Peyer's patch (tissue), 4 donors: ENCODE measurements around the gene DENND1B. TPM values are rescaled to one million over a fixed set of nuclear protein-coding genes. Genes with fewer than 3 reads are reported as not detected.
"Not testable (repeated sequence)": the region's sequence is repeated elsewhere in the genome, so short reads cannot be mapped to it uniquely, and the experiment has no call there.

Experiments used
- DNase-seq, 3 donors: peaks; one replicate each; pipeline ENCODE4 v3.0.0-alpha.2; 2017 to 2019
- H3K27ac ChIP-seq, 4 donors: fragments of 200-600 bp; sonication (generic); one replicate each; pipeline ENCODE4 v1.5.1; 2016 to 2019
- H3K27me3 ChIP-seq, 2 donors: fragments of 200-600 bp; sonication (generic); one replicate each; pipeline ENCODE4 v1.5.1; 2019
- H3K36me3 ChIP-seq, 3 donors: fragments of 200-600 bp; sonication (generic); one replicate each; pipeline ENCODE4 v1.5.1; 2016 to 2019
- H3K4me1 ChIP-seq, 4 donors: fragments of 200-600 bp; sonication (generic); one replicate each; pipeline ENCODE4 v1.5.1; 2016 to 2019
- H3K4me3 ChIP-seq, 4 donors: fragments of 200-600 bp; sonication (generic); 1 replicate in 3 of 4; 2 replicates in 1 of 4; pipeline ENCODE4 v1.5.1; 2016 to 2019; ENCODE audit warnings: mild to moderate bottlenecking in 1 of 4
- H3K9me3 ChIP-seq, 4 donors: fragments of 200-600 bp; sonication (generic); one replicate each; pipeline ENCODE4 v1.5.1; 2016 to 2019; ENCODE audit warnings: mild to moderate bottlenecking in 1 of 4
- POLR2A ChIP-seq, 2 donors: fragments of 450-650 bp; IDR thresholded peaks; one replicate each; pipeline ENCODE4 v1.5.1; 2017; ENCODE audit warnings: antibody characterized with exemption in 2 of 2, mild to moderate bottlenecking in 2 of 2, moderate library complexity in 2 of 2
- total RNA-seq, 4 donors: library from RNA; depleted of rRNA; stranded (reverse); fragments of >200 nt; gene quantifications; one replicate each; pipeline ENCODE4 v1.1.0, GENCODE V29; 2016
- TF ChIP-seq, protein P1 (sequence below), 6 experiments: fragments of 450-650 bp in 4 of 6; fragments of 200-600 bp in 2 of 6; sonication (generic) in 1 of 6; IDR thresholded peaks; one replicate each; pipeline ENCODE4 v1.5.1; 2017 to 2019; ENCODE audit warnings: antibody characterized with exemption in 6 of 6, mild to moderate bottlenecking in 3 of 6, moderate library complexity in 1 of 6

Gene DENND1B
- total RNA-seq, 4 donors from 2014 or later = 46.2 to 84.2 (median 69.3) TPM

DNA sequence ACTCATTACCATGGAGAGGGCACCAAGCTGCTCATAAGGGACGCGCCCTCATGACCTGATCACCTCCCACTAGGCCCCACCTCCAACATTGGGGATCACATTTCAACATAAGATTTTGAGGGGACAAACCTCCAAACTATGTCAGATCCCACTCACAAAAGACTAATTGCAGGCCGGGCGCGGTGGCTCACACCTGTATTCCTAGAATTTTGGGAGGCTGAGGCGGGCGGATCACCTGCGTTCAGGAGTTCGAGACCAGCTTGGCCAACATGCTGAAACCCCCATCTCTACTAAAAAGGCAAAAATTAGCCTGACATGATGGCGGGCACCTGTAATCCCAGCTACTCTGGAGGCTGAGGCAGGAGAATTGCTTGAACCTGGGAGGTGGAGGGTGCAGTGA is 278.6 kb downstream of the DENND1B start:
- DNase-seq = no peak
- H3K9me3 ChIP-seq = no peaks in the 10 kb centered on the region
- TF ChIP-seq, protein P1, sequence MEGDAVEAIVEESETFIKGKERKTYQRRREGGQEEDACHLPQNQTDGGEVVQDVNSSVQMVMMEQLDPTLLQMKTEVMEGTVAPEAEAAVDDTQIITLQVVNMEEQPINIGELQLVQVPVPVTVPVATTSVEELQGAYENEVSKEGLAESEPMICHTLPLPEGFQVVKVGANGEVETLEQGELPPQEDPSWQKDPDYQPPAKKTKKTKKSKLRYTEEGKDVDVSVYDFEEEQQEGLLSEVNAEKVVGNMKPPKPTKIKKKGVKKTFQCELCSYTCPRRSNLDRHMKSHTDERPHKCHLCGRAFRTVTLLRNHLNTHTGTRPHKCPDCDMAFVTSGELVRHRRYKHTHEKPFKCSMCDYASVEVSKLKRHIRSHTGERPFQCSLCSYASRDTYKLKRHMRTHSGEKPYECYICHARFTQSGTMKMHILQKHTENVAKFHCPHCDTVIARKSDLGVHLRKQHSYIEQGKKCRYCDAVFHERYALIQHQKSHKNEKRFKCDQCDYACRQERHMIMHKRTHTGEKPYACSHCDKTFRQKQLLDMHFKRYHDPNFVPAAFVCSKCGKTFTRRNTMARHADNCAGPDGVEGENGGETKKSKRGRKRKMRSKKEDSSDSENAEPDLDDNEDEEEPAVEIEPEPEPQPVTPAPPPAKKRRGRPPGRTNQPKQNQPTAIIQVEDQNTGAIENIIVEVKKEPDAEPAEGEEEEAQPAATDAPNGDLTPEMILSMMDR (IDR thresholded peaks at IDR 0.05) = no peak
- no peak for TF ChIP-seq POLR2A (IDR thresholded peaks at IDR 0.05)

DNA sequence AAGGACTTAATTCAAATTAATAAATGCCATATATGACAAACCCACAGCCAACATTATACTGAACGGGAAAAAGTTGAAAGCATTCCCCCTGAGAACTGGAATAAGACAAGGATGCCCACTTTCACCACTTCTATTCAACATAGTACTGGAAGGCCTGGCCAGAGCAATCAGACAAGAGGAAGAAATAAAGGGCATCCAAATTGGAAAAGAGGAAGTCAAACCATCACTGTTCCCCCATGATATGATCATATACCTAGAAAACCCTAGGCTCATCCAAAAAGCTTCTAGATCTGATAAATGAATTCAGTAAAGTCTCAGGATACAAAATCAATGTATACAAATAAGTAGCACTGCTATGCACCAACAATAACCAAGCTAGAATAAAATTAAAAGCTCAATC is 283.8 kb downstream of the DENND1B start:
- not testable (repeated sequence) for DNase-seq, H3K27me3 ChIP-seq, H3K4me3 ChIP-seq, H3K4me1 ChIP-seq, H3K36me3 ChIP-seq, H3K9me3 ChIP-seq, H3K27ac ChIP-seq

More for the DNA sequence above, 278.6 kb downstream of the DENND1B start:
- Histone ChIP-seq H3K4me3 (no peak overlapping the region), H3K27me3 (no peaks in the 10 kb centered on the region), H3K4me1 (no peaks in the 10 kb centered on the region), H3K36me3 (no peaks in the 10 kb centered on the region), H3K27ac (no peak overlapping the region)

DNA sequence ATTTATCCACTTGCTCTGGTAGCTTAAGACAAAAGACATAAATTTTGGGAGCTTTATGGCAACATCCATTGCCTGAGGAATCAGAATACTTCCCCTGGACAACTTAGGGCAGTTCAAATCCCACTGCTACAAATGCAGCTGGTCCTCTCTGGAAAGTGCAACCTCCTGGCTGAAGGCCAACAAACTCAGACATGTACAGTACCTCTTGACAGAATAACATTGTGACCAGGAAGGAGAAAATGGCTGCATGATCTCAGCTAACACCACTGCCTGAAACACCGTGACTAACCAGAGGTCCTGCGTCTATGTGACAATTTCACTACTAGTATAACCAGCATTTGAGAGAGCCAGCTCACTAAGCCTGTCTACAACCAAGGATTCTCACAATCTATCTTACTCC is 288.3 kb downstream of the DENND1B start:
- no peaks in the 10 kb centered on the region for H3K36me3 ChIP-seq
- H3K4me3 ChIP-seq = no peak overlapping the region
- no peaks in the 10 kb centered on the region for H3K27me3 ChIP-seq
- no peaks in the 10 kb centered on the region for H3K9me3 ChIP-seq
- no peak overlapping the region for H3K27ac ChIP-seq
- no peak for DNase-seq
- no peaks in the 10 kb centered on the region for H3K4me1 ChIP-seq
- TF ChIP-seq POLR2A (IDR thresholded peaks at IDR 0.05) = no peak
- TF ChIP-seq, protein P1 (IDR thresholded peaks at IDR 0.05) = no peak

DNA sequence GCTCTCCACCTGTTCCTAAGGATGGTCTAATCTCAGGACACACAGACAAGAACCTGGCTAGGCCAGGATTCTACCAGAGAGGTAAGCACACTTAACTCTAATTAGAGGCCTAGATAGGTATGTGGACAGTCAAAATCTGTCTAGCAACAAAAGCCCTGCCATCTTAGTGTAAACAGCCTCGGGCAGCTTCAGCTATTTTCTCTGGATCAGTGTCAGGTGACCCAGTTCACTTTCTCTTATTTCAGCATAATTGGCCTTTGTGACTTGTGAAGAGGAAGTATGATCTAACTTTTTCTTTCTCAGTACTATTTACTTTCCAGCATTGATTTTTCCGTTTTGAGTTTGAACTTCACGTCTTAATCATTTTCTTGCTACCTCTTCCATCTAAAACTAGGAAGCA is 289.5 kb downstream of the DENND1B start:
- no peak for TF ChIP-seq POLR2A (IDR thresholded peaks at IDR 0.05)
- TF ChIP-seq, protein P1 (IDR thresholded peaks at IDR 0.05) = no peak
- H3K27ac ChIP-seq = no peak overlapping the region
- no peaks in the 10 kb centered on the region for H3K9me3 ChIP-seq
- no peaks in the 10 kb centered on the region for H3K27me3 ChIP-seq
- no peaks in the 10 kb centered on the region for H3K4me1 ChIP-seq
- H3K36me3 ChIP-seq = no peaks in the 10 kb centered on the region
- no peak for DNase-seq
- H3K4me3 ChIP-seq = no peak overlapping the region

DNA sequence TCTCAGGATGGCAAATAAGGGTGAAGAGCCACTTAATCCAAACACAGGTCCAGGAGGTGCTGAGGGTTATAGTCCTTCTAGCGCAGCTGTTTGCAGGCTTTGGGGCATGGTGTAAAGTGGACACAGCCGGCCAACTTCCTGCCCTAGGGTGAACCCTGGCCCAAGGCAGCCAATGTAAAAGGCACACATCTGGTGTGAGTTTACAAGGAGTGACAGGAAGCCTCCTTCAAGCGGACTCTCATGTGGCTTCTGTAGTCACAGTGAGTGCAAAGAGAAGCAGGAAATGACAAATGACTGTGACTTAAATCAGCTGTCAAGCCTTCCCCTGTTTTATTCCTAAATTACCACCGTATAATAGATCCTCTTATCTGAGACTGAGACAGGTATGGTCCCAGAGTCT is 294.2 kb downstream of the DENND1B start:
- TF ChIP-seq POLR2A (IDR thresholded peaks at IDR 0.05) = no peak
- TF ChIP-seq, protein P1 (IDR thresholded peaks at IDR 0.05) = no peak
- Histone ChIP-seq H3K27me3 (no peaks in the 10 kb centered on the region), H3K27ac (no peak overlapping the region), H3K36me3 (no peaks in the 10 kb centered on the region), H3K9me3 (no peaks in the 10 kb centered on the region), H3K4me1 (no peaks in the 10 kb centered on the region), H3K4me3 (no peak overlapping the region)
- DNase-seq = no peak

DNA sequence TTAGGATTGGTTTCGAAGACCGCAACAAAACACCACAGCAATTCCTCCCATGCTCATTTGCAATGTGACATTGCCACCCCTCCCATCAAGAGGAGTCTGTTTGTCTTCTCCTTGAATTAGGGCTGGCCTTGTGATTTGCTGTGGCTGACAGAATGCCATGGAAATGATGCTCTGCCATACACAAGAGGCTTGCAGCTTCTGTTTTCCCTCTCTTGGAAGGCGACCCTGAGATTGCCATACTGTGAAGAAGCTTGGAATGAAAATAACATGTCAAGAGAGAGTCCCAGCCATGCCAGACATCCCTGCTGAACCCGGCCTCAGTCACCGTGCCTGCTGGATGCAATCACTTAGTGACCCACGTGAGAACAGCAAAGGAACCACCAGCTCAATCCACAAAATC is 294.8 kb downstream of the DENND1B start:
- H3K27ac ChIP-seq = no peak overlapping the region
- no peak for DNase-seq
- no peak for TF ChIP-seq POLR2A (IDR thresholded peaks at IDR 0.05)
- TF ChIP-seq, protein P1 (IDR thresholded peaks at IDR 0.05) = no peak
- no peaks in the 10 kb centered on the region for H3K27me3 ChIP-seq
- H3K4me3 ChIP-seq = no peak overlapping the region
- H3K9me3 ChIP-seq = no peaks in the 10 kb centered on the region
- H3K36me3 ChIP-seq = no peaks in the 10 kb centered on the region
- no peaks in the 10 kb centered on the region for H3K4me1 ChIP-seq
